ENCODE measurements around the gene ZBTB47.

DNA sequence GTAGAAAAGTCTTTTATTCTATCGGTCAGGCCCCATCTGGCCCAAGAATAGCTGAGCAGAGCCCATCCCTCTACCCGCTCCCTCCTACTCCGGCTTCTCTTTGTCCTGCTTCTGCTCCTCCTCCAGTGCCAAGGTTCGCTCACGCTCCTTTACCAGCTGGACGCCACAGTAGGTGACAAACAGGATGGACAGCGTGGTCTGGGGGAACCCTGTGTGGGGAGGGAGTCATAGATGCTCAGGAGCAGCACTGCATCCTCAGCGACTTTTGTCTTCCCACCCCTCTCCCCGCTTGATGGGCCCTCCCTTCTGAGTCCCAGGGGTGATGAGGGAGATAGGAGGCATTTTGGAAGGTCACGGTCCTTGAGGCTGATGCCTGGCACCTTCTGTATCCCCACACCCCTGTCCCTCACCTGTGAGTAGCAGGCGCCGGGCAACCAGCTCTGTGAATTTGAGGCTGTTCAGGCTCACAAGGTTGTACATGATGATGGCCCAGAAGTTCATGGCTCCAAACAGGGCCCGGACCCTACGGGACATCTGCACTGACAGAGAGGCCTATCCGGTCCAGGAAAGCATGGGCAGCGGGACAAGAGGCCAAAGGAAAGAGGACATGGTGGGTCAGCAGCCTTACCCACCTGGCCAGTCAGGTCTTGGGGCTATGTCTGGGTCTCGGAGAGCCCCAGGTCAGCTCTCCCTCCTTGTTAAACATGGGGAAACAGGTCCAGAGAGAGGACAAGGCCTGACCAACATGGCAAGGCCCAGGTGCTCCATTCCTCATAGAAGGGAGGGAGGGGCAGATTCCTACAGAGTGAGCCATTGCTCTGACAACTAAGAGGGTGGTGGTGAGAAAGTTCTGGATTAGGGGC, 39.4 kb downstream of the ZBTB47 start:
- TF ChIP-seq, protein P1, sequence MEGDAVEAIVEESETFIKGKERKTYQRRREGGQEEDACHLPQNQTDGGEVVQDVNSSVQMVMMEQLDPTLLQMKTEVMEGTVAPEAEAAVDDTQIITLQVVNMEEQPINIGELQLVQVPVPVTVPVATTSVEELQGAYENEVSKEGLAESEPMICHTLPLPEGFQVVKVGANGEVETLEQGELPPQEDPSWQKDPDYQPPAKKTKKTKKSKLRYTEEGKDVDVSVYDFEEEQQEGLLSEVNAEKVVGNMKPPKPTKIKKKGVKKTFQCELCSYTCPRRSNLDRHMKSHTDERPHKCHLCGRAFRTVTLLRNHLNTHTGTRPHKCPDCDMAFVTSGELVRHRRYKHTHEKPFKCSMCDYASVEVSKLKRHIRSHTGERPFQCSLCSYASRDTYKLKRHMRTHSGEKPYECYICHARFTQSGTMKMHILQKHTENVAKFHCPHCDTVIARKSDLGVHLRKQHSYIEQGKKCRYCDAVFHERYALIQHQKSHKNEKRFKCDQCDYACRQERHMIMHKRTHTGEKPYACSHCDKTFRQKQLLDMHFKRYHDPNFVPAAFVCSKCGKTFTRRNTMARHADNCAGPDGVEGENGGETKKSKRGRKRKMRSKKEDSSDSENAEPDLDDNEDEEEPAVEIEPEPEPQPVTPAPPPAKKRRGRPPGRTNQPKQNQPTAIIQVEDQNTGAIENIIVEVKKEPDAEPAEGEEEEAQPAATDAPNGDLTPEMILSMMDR (conservative IDR thresholded peaks at IDR 0.05 in 1 of 2, IDR thresholded peaks at IDR 0.05 in 1 of 2; ENCODE audit: low read depth in 1 of 2, low read length in 2 of 2), result no peak
- TF ChIP-seq EZH2 (IDR thresholded peaks at IDR 0.05; ENCODE audit: low read length, missing control alignments), result no peak

All from fibroblast of lung (primary cell).